H1 (cell line): ENCODE data around the gene NAXE.

Experiments
- CHD2 ChIP-seq: IDR thresholded peaks from 2 replicates; pipeline ENCODE4 v1.6.1; 2012; ENCODE audit warnings: low read length, improper control_type of control experiment
- CTCF ChIP-seq, 3 experiments: IDR thresholded peaks; 1 replicate in 2 of 3; 2 replicates in 1 of 3; pipeline versions ENCODE4 v1.5.1 to v1.6.1; 2011; ENCODE audit warnings: low read length in 3 of 3, mild to moderate bottlenecking in 3 of 3, inconsistent platforms in 2 of 3, low read depth in 1 of 3, moderate library complexity in 1 of 3; ENCODE audit not compliant: insufficient read depth in 1 of 3; ENCODE audit errors: control extremely low read depth in 1 of 3
- KDM1A ChIP-seq: fragments of 200-600, 300-600 bp; sonication (generic); IDR thresholded peaks from 2 replicates; pipeline ENCODE4 v1.7.1; 2016; ENCODE audit warnings: mild to moderate bottlenecking, low read length, borderline replicate concordance
- SP1 ChIP-seq: IDR thresholded peaks from 2 replicates; pipeline ENCODE4 v1.6.1; 2011; ENCODE audit warnings: low read depth, low read length
- TAF7 ChIP-seq: optimal IDR thresholded peaks from 2 replicates; pipeline ENCODE3; 2011; ENCODE audit warnings: low read depth, mild to moderate bottlenecking, inconsistent platforms, low read length, moderate library complexity, borderline replicate concordance

GRCh38 chr1:156577550-156577949 is 14.0 kb upstream of the NAXE start:
- no peak for TF ChIP-seq CHD2
- no peak for TF ChIP-seq SP1
- no peak for TF ChIP-seq KDM1A
- no peak for TF ChIP-seq CTCF (IDR thresholded peaks at IDR 0.05; ENCODE audit: control extremely low read depth in 1 of 3, insufficient read depth in 1 of 3, low read depth in 1 of 3, low read length in 3 of 3)
- TF ChIP-seq TAF7, result no peak
